LNCaP clone FGC (cell line): Measurements from ENCODE around the gene ART4.

ENCODE experiments used
- DNase-seq: peaks from one replicate; pipeline ENCODE4 v3.0.0-alpha.2; 2011; ENCODE audit warnings: low read depth
- H3K4me3 ChIP-seq: 2 replicates; pipeline ENCODE4 v1.5.1; 2011; ENCODE audit warnings: mild to moderate bottlenecking, low read depth, low read length, control low read depth
- CTCF ChIP-seq: IDR thresholded peaks from 2 replicates; pipeline ENCODE4 v1.5.1; 2012; ENCODE audit warnings: mild to moderate bottlenecking; ENCODE audit not compliant: control insufficient read depth, insufficient read depth; ENCODE audit errors: extremely low read depth

Gene ART4

GRCh38 chr12:14814014-14814413, 29.3 kb downstream of the ART4 start, which contains the start of gene SMCO3:
Gene SMCO3 (minus strand): TSS chr12:14814182. CDS start chr12:14806680, 7,502 bp downstream.
- no peak within 1 kb of the TSS for H3K4me3 ChIP-seq
- DNase-seq = no peak
- no peak for TF ChIP-seq CTCF

- H3K4me3 ChIP-seq = no peak overlapping the region
- no peak for TF ChIP-seq CTCF
- no peak for DNase-seq
Measured at GRCh38 chr12:14811486-14811885, 31.8 kb downstream of the ART4 start.

- DNase-seq = peak; percentile 8
Measured at GRCh38 chr12:14810953-14811483, 32.3 kb downstream of the ART4 start.

GRCh38 chr12:14810167-14810952, 33.0 kb downstream of the ART4 start:
- H3K4me3 ChIP-seq = no peak overlapping the region
- no peak for DNase-seq
- TF ChIP-seq CTCF = no peak

More at GRCh38 chr12:14810953-14811483, 32.3 kb downstream of the ART4 start:
- H3K4me3 ChIP-seq = no peak overlapping the region
- TF ChIP-seq CTCF = peak; percentile 71

- peak overlapping the region; percentile 92 for H3K4me3 ChIP-seq
- no peak for DNase-seq
- TF ChIP-seq CTCF = no peak
Measured at GRCh38 chr12:14803830-14804160, 39.5 kb downstream of the ART4 start.

GRCh38 chr12:14803011-14803829, 40.1 kb downstream of the ART4 start, which contains the start of the genes C12orf60 and WBP11:
Gene C12orf60 (plus strand): TSS chr12:14803670. CDS start chr12:14822936, 19,266 bp downstream.
Gene WBP11 (minus strand): TSS chr12:14803478. CDS start chr12:14801383, 2,095 bp downstream.
- TF ChIP-seq CTCF = no peak
- DNase-seq = peak; percentile 99
- H3K4me3 ChIP-seq = peak within 1 kb of the TSS; percentile 92
